HepG2 (cell line): ENCODE data around the gene GIMD1. TPM values are rescaled to one million over a fixed set of nuclear protein-coding genes. Genes with fewer than 3 reads are reported as not detected.

Experiments used
- BRF2 ChIP-seq: sonication (generic); formaldehyde crosslinking; IDR thresholded peaks from 2 replicates; pipeline ENCODE4 v1.8.1; 2022; ENCODE audit warnings: mild to moderate bottlenecking, missing genetic modification reagents
- E2F1 ChIP-seq: sonication (generic); formaldehyde crosslinking; IDR thresholded peaks from 2 replicates; pipeline ENCODE4 v1.5.0; 2020; ENCODE audit warnings: missing genetic modification reagents
- ELF4 ChIP-seq: sonication (generic); formaldehyde crosslinking; IDR thresholded peaks from 2 replicates; pipeline ENCODE4 v1.5.0; 2020; ENCODE audit warnings: missing genetic modification reagents, mild to moderate bottlenecking, moderate library complexity, borderline replicate concordance
- GABPB1 ChIP-seq: IDR thresholded peaks from 2 replicates; pipeline ENCODE4 v1.6.1; 2016; ENCODE audit warnings: mild to moderate bottlenecking, missing genetic modification reagents, moderate library complexity, missing compliant biosample characterization
- IKZF5 ChIP-seq: IDR thresholded peaks from 2 replicates; pipeline ENCODE4 v1.6.1; 2018; ENCODE audit warnings: missing genetic modification reagents, mild to moderate bottlenecking, missing compliant biosample characterization
- IRX3 ChIP-seq: sonication (generic); formaldehyde crosslinking; IDR thresholded peaks from 2 replicates; pipeline ENCODE4 v1.8.1; 2023; ENCODE audit warnings: mild to moderate bottlenecking, low read depth, missing genetic modification reagents, borderline replicate concordance
- PHB2 ChIP-seq: fragments of 450-650 bp; IDR thresholded peaks from 2 replicates; pipeline ENCODE4 v1.6.1; 2018; ENCODE audit not compliant: partially characterized antibody
- SAP130 ChIP-seq: IDR thresholded peaks from 2 replicates; pipeline ENCODE4 v1.6.1; 2016; ENCODE audit warnings: low read depth
- SMAD3 ChIP-seq: sonication (generic); formaldehyde crosslinking; IDR thresholded peaks from 2 replicates; pipeline ENCODE4 v1.4.0; 2020; ENCODE audit warnings: missing genetic modification reagents
- SMAD9 ChIP-seq: sonication (generic); formaldehyde crosslinking; IDR thresholded peaks from 2 replicates; pipeline ENCODE4 v1.5.1; 2020; ENCODE audit warnings: mild to moderate bottlenecking, missing genetic modification reagents
- ZBED4 ChIP-seq: sonication (generic); formaldehyde crosslinking; IDR thresholded peaks from 2 replicates; pipeline ENCODE4 v1.4.0; 2020; ENCODE audit warnings: missing genetic modification reagents, borderline replicate concordance
- ZFX ChIP-seq: sonication (generic); formaldehyde crosslinking; IDR thresholded peaks from 2 replicates; pipeline ENCODE4 v1.4.0; 2020; ENCODE audit warnings: mild to moderate bottlenecking, low read depth, missing genetic modification reagents, moderate library complexity
- ZNF607 ChIP-seq: sonication (generic); formaldehyde crosslinking; IDR thresholded peaks from 2 replicates; pipeline ENCODE4 v1.5.1; 2020; ENCODE audit warnings: missing genetic modification reagents, mild to moderate bottlenecking, borderline replicate concordance
- ZNF7 ChIP-seq: IDR thresholded peaks from 2 replicates; pipeline ENCODE4 v1.6.1; 2016; ENCODE audit warnings: missing biosample characterization, missing genetic modification reagents
- polyA plus RNA-seq, 8 experiments: library from polyadenylated mRNA; depleted of rRNA in 3 of 8; stranded (reverse) in 7 of 8; unstranded in 1 of 8; fragments of >200 nt; fragmentation: Illumina TruSeq in 4 of 8; extraction: Trizol in 4 of 8; gene quantifications; 2 replicates each; pipeline versions ENCODE4 v1.2.1 to v1.2.3, GENCODE V29; 2011 to 2016; ENCODE audit warnings: low read depth in 4 of 8, missing spikeins in 1 of 8, mixed read lengths in 1 of 8; ENCODE audit not compliant: insufficient read depth in 1 of 8
- total RNA-seq, 5 experiments: library from RNA; depleted of rRNA; stranded (reverse); fragments of >200 nt; fragmentation: Illumina TruSeq; extraction: Trizol; gene quantifications; 2 replicates each; pipeline ENCODE4 v1.2.3, GENCODE V29; 2016; ENCODE audit warnings: low read depth in 1 of 5
- TF ChIP-seq, protein P1 (sequence below): sonication (generic); formaldehyde crosslinking; IDR thresholded peaks from 2 replicates; pipeline ENCODE4 v1.9.0; 2022; ENCODE audit warnings: missing genetic modification reagents, mild to moderate bottlenecking, borderline replicate concordance
- TF ChIP-seq, protein P2 (sequence below): sonication (generic); formaldehyde crosslinking; IDR thresholded peaks from 2 replicates; pipeline ENCODE4 v1.4.0; 2020; ENCODE audit warnings: missing genetic modification reagents, borderline replicate concordance

GIMD1 gene
- total and polyA plus RNA-seq, 2 of the 13 experiments (the other 11 are each of a cell fraction or from before 2014, with no cell fraction given) = not detected

- TF ChIP-seq E2F1 (CRISPR knock-in tag) (no peak), ELF4 (CRISPR knock-in tag) (peak; percentile 76), SMAD3 (CRISPR knock-in tag) (0 out of 2 replicates have a peak, but pooled peaks have one; percentile 5), IRX3 (CRISPR knock-in tag) (peak; percentile 65; the same call in 1 of the 2 replicates), ZNF7 (CRISPR knock-in tag) (no peak), SAP130 (CRISPR knock-in tag) (peak; percentile 83), SMAD9 (CRISPR knock-in tag) (no peak), ZFX (CRISPR knock-in tag) (peak; percentile 91), BRF2 (CRISPR knock-in tag) (no peak), GABPB1 (CRISPR knock-in tag) (peak; percentile 77), IKZF5 (no peak; the same call in none of the 2 replicates), ZNF607 (CRISPR knock-in tag) (peak; percentile 90; the same call in 1 of the 2 replicates), PHB2 (no peak), ZBED4 (peak; percentile 43; the same call in 1 of the 2 replicates)
- TF ChIP-seq, protein P1, sequence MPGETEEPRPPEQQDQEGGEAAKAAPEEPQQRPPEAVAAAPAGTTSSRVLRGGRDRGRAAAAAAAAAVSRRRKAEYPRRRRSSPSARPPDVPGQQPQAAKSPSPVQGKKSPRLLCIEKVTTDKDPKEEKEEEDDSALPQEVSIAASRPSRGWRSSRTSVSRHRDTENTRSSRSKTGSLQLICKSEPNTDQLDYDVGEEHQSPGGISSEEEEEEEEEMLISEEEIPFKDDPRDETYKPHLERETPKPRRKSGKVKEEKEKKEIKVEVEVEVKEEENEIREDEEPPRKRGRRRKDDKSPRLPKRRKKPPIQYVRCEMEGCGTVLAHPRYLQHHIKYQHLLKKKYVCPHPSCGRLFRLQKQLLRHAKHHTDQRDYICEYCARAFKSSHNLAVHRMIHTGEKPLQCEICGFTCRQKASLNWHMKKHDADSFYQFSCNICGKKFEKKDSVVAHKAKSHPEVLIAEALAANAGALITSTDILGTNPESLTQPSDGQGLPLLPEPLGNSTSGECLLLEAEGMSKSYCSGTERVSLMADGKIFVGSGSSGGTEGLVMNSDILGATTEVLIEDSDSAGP = peak; percentile 93
- TF ChIP-seq, protein P2, sequence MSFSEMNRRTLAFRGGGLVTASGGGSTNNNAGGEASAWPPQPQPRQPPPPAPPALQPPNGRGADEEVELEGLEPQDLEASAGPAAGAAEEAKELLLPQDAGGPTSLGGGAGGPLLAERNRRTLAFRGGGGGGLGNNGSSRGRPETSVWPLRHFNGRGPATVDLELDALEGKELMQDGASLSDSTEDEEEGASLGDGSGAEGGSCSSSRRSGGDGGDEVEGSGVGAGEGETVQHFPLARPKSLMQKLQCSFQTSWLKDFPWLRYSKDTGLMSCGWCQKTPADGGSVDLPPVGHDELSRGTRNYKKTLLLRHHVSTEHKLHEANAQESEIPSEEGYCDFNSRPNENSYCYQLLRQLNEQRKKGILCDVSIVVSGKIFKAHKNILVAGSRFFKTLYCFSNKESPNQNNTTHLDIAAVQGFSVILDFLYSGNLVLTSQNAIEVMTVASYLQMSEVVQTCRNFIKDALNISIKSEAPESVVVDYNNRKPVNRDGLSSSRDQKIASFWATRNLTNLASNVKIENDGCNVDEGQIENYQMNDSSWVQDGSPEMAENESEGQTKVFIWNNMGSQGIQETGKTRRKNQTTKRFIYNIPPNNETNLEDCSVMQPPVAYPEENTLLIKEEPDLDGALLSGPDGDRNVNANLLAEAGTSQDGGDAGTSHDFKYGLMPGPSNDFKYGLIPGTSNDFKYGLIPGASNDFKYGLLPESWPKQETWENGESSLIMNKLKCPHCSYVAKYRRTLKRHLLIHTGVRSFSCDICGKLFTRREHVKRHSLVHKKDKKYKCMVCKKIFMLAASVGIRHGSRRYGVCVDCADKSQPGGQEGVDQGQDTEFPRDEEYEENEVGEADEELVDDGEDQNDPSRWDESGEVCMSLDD (CRISPR knock-in tag) = 0 out of 2 replicates have a peak, but pooled peaks have one; percentile 8
Measured at GRCh38 chr4:106315968-106316772, 52.4 kb downstream of the GIMD1 start, which contains the start of the genes AIMP1 and TBCK (continued).
